OCI-LY3 (cell line): ENCODE results near the gene IGSF5.

Experiments used
- EZH2phosphoT487 ChIP-seq: fragments of 200-600 bp; shearing (Covaris generic); IDR thresholded peaks from 2 replicates; pipeline ENCODE4 v1.6.1; 2018; ENCODE audit warnings: antibody characterized with exemption, mixed run types, low read depth
- TF ChIP-seq, protein P1 (sequence below): fragments of 200-600, 300-600 bp; sonication (generic); IDR thresholded peaks from 2 replicates; pipeline ENCODE4 v1.5.1; 2014; ENCODE audit warnings: antibody characterized with exemption, low read length, low read depth

DNA sequence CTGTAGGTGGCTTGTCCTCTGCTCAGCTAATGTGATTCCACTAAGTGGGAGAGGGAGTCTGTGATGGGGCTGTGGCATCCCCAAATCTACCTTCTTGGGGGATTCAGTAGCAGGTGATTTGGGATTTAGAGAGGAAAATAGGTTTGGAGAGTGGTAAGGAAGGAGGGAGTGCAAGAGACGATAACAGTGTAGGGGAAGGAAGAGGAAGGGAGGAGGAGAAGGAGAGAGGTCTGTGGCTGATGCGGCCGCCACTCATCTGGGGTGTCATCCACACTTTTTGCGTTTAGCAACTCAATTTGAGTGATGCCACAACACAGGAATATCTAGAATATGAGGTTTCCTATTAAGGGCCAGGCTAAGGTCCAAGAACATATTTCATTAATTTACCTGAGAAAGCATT lies 98.5 kb downstream of the IGSF5 start:
- TF ChIP-seq, protein P1, sequence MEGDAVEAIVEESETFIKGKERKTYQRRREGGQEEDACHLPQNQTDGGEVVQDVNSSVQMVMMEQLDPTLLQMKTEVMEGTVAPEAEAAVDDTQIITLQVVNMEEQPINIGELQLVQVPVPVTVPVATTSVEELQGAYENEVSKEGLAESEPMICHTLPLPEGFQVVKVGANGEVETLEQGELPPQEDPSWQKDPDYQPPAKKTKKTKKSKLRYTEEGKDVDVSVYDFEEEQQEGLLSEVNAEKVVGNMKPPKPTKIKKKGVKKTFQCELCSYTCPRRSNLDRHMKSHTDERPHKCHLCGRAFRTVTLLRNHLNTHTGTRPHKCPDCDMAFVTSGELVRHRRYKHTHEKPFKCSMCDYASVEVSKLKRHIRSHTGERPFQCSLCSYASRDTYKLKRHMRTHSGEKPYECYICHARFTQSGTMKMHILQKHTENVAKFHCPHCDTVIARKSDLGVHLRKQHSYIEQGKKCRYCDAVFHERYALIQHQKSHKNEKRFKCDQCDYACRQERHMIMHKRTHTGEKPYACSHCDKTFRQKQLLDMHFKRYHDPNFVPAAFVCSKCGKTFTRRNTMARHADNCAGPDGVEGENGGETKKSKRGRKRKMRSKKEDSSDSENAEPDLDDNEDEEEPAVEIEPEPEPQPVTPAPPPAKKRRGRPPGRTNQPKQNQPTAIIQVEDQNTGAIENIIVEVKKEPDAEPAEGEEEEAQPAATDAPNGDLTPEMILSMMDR = no peak
- TF ChIP-seq EZH2phosphoT487 = no peak
